ENCODE results near the gene LMBRD2.

LMBRD2 gene

GRCh38 chr5:36096486-36096885, 55.2 kb downstream of the LMBRD2 start:
- DNase-seq = no peak

- DNase-seq = peak; percentile 86
These were observed 61.7 kb downstream of the LMBRD2 start for GRCh38 chr5:36089989-36090388.

- DNase-seq = peak; percentile 81
These were observed 72.4 kb downstream of the LMBRD2 start for GRCh38 chr5:36079200-36079781.

- no peak for DNase-seq
These were observed 73.3 kb downstream of the LMBRD2 start for GRCh38 chr5:36078430-36078829.

- DNase-seq = peak; percentile 64
These were observed 78.0 kb downstream of the LMBRD2 start for GRCh38 chr5:36073595-36074216.

GRCh38 chr5:36070687-36071571, 80.8 kb downstream of the LMBRD2 start:
- no peak for DNase-seq

GRCh38 chr5:36068751-36069281, 82.9 kb downstream of the LMBRD2 start:
- DNase-seq = no peak

GRCh38 chr5:36066540-36067210, 85.0 kb downstream of the LMBRD2 start, which contains the start of gene UGT3A2:
TSS of gene UGT3A2 (minus strand) at chr5:36066882. CDS start at chr5:36066789, 93 bp downstream.
- DNase-seq = peak; percentile 85

- DNase-seq = peak; percentile 44
These were observed 85.6 kb downstream of the LMBRD2 start for GRCh38 chr5:36066001-36066539.

GRCh38 chr5:36060420-36060887, 91.2 kb downstream of the LMBRD2 start:
- DNase-seq = peak; percentile 20

GRCh38 chr5:36059571-36060419, 91.9 kb downstream of the LMBRD2 start:
- DNase-seq = no peak

GRCh38 chr5:36058776-36059175, 92.9 kb downstream of the LMBRD2 start:
- DNase-seq = no peak

GRCh38 chr5:36057386-36057785, 94.3 kb downstream of the LMBRD2 start:
- no peak for DNase-seq

- DNase-seq = peak; percentile 55
These were observed 95.3 kb downstream of the LMBRD2 start for GRCh38 chr5:36056422-36056821.

GRCh38 chr5:36055984-36056383, 95.7 kb downstream of the LMBRD2 start:
- DNase-seq = no peak

- peak; percentile 33 for DNase-seq
These were observed 97.0 kb downstream of the LMBRD2 start for GRCh38 chr5:36054647-36055046.

- no peak for DNase-seq
These were observed 99.1 kb downstream of the LMBRD2 start for GRCh38 chr5:36052538-36052937.

GRCh38 chr5:36049949-36050348, 101.7 kb downstream of the LMBRD2 start:
- no peak for DNase-seq
